ENCODE data around the gene ABCA10.
"Not testable (repeated sequence)": the region's sequence is repeated elsewhere in the genome, so short reads cannot be mapped to it uniquely, and the experiment has no call there.

The ABCA10 gene

GRCh38 chr17:69228576-69228975 lies at the start of gene ABCA10:
TSS of gene ABCA10 (minus strand) at chr17:69228824. CDS start at chr17:69225358, 3,466 bp downstream.
- no peak for TF ChIP-seq CTCF (IDR thresholded peaks at IDR 0.05)
- Mint-ChIP-seq H3K9me3 (peaks cover 25% of the 10 kb centered on the region), H3K4me3 (no peak within 1 kb of the TSS)

GRCh38 chr17:69276279-69276678 lies 47.7 kb upstream of the ABCA10 start:
- H3K4me1 Mint-ChIP-seq; H3K9me3 Mint-ChIP-seq; H3K27ac Mint-ChIP-seq; H3K36me3 Mint-ChIP-seq (ENCODE audit: low read depth); H3K4me3 Mint-ChIP-seq; DNase-seq; H3K27me3 Mint-ChIP-seq (ENCODE audit: low read depth, poor library complexity): not testable (repeated sequence)

More at GRCh38 chr17:69228576-69228975, at the start of gene ABCA10:
- no peak for DNase-seq
- peaks cover 8% of the 10 kb centered on the region for H3K36me3 Mint-ChIP-seq (ENCODE audit: low read depth)
- H3K27ac Mint-ChIP-seq, result no peak within 1 kb of the TSS
- peaks cover 6% of the 10 kb centered on the region for H3K4me1 Mint-ChIP-seq
- peaks cover 7% of the 10 kb centered on the region for H3K27me3 Mint-ChIP-seq (ENCODE audit: low read depth, poor library complexity)

- Mint-ChIP-seq H3K4me1 (no peaks in the 10 kb centered on the region), H3K27me3 (ENCODE audit: low read depth, poor library complexity) (no peaks in the 10 kb centered on the region), H3K27ac (no peak overlapping the region), H3K36me3 (ENCODE audit: low read depth) (no peaks in the 10 kb centered on the region), H3K9me3 (no peaks in the 10 kb centered on the region), H3K4me3 (no peak overlapping the region)
- DNase-seq, result no peak
- TF ChIP-seq CTCF (IDR thresholded peaks at IDR 0.05), result no peak
These were observed 47.1 kb upstream of the ABCA10 start for GRCh38 chr17:69275751-69276150.

- no peaks in the 10 kb centered on the region for H3K36me3 Mint-ChIP-seq (ENCODE audit: low read depth)
- no peak for TF ChIP-seq CTCF (IDR thresholded peaks at IDR 0.05)
- no peaks in the 10 kb centered on the region for H3K4me1 Mint-ChIP-seq
- no peaks in the 10 kb centered on the region for H3K9me3 Mint-ChIP-seq
- H3K4me3 Mint-ChIP-seq, result no peak overlapping the region
- no peak for DNase-seq
- no peaks in the 10 kb centered on the region for H3K27me3 Mint-ChIP-seq (ENCODE audit: low read depth, poor library complexity)
- H3K27ac Mint-ChIP-seq, result no peak overlapping the region
These were observed 42.4 kb upstream of the ABCA10 start for GRCh38 chr17:69271023-69271422.

GRCh38 chr17:69269131-69269998 lies 40.7 kb upstream of the ABCA10 start:
- TF ChIP-seq CTCF (IDR thresholded peaks at IDR 0.05), result no peak
- no peak for DNase-seq
- Mint-ChIP-seq H3K27ac (no peak overlapping the region), H3K36me3 (ENCODE audit: low read depth) (no peaks in the 10 kb centered on the region), H3K4me1 (no peaks in the 10 kb centered on the region), H3K9me3 (no peaks in the 10 kb centered on the region), H3K4me3 (no peak overlapping the region), H3K27me3 (ENCODE audit: low read depth, poor library complexity) (no peaks in the 10 kb centered on the region)

- DNase-seq, result no peak
- Mint-ChIP-seq H3K27ac (no peak overlapping the region), H3K27me3 (ENCODE audit: low read depth, poor library complexity) (no peaks in the 10 kb centered on the region), H3K4me3 (no peak overlapping the region), H3K9me3 (no peaks in the 10 kb centered on the region), H3K36me3 (ENCODE audit: low read depth) (no peaks in the 10 kb centered on the region), H3K4me1 (no peaks in the 10 kb centered on the region)
- TF ChIP-seq CTCF (IDR thresholded peaks at IDR 0.05), result no peak
These were observed 40.0 kb upstream of the ABCA10 start for GRCh38 chr17:69268543-69269014.
